ENCODE data around the gene FMNL2.
A peak's percentile ranks its signal among the peaks of the same experiment; 100 is the strongest.

Gene FMNL2

DNA sequence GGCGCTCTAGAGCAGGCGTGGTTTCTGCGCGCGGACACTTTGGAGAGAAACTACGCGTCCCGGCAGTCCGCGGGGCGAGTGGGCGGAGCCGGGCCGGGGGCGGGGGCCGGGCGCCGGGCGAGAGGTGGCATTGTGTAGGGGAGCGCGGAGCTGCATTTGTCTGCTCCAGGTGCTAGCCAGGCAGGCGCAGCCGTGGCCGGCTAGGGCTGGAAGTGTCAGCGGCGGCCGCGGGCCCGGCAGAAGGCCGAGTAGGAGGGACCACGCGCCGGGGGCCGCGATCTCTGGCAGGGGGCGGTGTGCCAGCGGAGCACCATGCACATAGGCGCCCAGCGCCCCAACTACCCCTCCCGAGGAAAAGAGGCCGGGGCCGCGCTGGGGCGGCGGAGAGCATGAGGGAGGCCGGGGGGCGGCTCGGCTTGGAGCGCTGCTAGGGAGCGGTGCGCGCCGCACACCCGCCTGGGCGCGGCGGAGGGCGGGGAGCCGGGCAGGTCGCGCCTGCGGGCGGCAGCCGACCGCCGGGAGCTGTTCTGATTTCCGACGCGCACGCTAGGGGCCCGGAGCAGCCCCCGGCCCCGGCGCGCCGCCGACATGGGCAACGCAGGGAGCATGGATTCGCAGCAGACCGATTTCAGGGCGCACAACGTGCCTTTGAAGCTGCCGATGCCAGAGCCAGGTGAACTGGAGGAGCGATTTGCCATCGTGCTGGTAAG is at the start of gene FMNL2:
Gene FMNL2 (plus strand): TSS at position 159 of the 710 bp plus-strand sequence.
- Histone ChIP-seq H3K9me3 (ENCODE audit: control insufficient read depth in 2 of 2, low read length in 2 of 2) (no peaks in the 10 kb centered on the region), H3K36me3 (ENCODE audit: control insufficient read depth in 2 of 2, insufficient read depth in 2 of 2, low read length in 2 of 2) (no peaks in the 10 kb centered on the region), H3K27ac (ENCODE audit: low read depth in 2 of 2, low read length in 2 of 2) (peak within 1 kb of the TSS; percentile 78 to 81), H3K4me3 (ENCODE audit: low read length in 2 of 2) (peak within 1 kb of the TSS; percentile 76 to 80), H3K9ac (ENCODE audit: low read depth in 1 of 2, low read length in 2 of 2) (peak within 1 kb of the TSS; percentile 60 to 78), H3K27me3 (ENCODE audit: control insufficient read depth in 2 of 2, insufficient read depth in 2 of 2, low read length in 2 of 2) (no peaks in the 10 kb centered on the region), H3K4me1 (ENCODE audit: control insufficient read depth in 2 of 2, insufficient read depth in 2 of 2, low read length in 2 of 2) (peaks cover 7 to 9% of the 10 kb centered on the region in 2 donors)

DNA sequence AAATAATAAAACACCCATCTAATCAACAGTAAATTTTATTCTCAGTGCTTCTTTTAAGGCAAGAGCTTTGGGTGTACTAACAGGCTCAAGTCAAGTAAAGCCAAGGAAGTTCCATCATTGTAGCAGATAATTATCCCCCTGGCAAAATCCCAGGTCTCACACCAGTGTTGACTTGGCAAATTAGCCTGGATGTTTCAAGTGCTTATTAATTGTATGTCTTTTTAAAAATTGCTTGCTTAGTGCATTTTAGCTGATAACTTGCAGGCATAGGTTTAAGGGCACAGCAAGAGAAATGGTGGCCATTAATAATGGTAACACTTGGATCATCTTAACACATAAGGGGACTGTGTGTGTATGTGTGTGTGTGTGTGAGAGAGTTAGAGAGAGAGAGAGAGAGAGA is 42.0 kb upstream of the FMNL2 start:
- H3K9ac ChIP-seq (ENCODE audit: low read depth in 1 of 2, low read length in 2 of 2), result no peak overlapping the region
- no peak overlapping the region for H3K27ac ChIP-seq (ENCODE audit: low read depth in 2 of 2, low read length in 2 of 2)
- no peaks in the 10 kb centered on the region for H3K9me3 ChIP-seq (ENCODE audit: control insufficient read depth in 2 of 2, low read length in 2 of 2)
- no peak overlapping the region for H3K4me3 ChIP-seq (ENCODE audit: low read length in 2 of 2)
- no peaks in the 10 kb centered on the region for H3K36me3 ChIP-seq (ENCODE audit: control insufficient read depth in 2 of 2, insufficient read depth in 2 of 2, low read length in 2 of 2)
- no peaks in the 10 kb centered on the region for H3K4me1 ChIP-seq (ENCODE audit: control insufficient read depth in 2 of 2, insufficient read depth in 2 of 2, low read length in 2 of 2)
- no peaks in the 10 kb centered on the region for H3K27me3 ChIP-seq (ENCODE audit: control insufficient read depth in 2 of 2, insufficient read depth in 2 of 2, low read length in 2 of 2)

DNA sequence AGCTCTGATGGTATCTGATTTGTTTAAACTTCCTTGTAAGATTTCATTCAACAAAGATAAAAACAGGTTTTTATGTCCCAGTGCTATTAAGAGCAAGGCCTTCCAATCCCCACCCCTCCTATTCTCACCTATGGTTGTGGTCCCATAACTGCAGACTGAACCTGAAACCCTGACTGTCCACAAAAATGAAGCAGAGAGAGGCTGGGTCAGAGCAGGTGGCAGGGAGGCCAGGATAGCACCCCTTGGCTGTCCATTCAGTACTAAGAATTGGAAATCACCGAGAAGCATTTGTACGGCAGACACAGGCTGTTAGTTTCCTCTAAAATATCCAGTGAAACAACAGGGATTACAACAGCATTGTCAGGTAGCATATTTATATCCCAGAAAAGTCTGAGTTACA is 37.3 kb upstream of the FMNL2 start:
- no peak overlapping the region for H3K9ac ChIP-seq (ENCODE audit: low read depth in 1 of 2, low read length in 2 of 2)
- H3K27me3 ChIP-seq (ENCODE audit: control insufficient read depth in 2 of 2, insufficient read depth in 2 of 2, low read length in 2 of 2), result no peaks in the 10 kb centered on the region
- no peaks in the 10 kb centered on the region for H3K36me3 ChIP-seq (ENCODE audit: control insufficient read depth in 2 of 2, insufficient read depth in 2 of 2, low read length in 2 of 2)
- H3K4me1 ChIP-seq (ENCODE audit: control insufficient read depth in 2 of 2, insufficient read depth in 2 of 2, low read length in 2 of 2), result no peaks in the 10 kb centered on the region
- no peak overlapping the region for H3K27ac ChIP-seq (ENCODE audit: low read depth in 2 of 2, low read length in 2 of 2)
- H3K9me3 ChIP-seq (ENCODE audit: control insufficient read depth in 2 of 2, low read length in 2 of 2), result no peaks in the 10 kb centered on the region
- H3K4me3 ChIP-seq (ENCODE audit: low read length in 2 of 2), result no peak overlapping the region

DNA sequence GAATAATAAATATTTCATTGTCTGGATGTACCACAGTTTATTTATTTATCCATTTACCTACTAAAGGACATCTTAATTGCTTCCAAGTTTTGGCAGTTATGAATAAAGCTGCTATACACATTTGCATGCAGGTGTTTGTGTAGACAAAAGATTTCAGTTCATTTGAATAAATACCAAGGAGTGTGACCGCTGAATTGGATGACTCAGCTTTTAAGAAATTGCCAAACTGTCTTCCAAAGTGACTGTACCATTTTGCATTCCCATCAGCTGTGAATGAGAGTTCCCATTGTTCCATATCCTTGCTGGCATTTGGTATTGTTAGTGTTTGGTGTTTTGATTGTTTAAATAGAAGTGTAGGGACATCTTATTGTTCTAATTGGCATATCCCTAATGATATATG is 36.2 kb upstream of the FMNL2 start:
- Histone ChIP-seq H3K27me3 (ENCODE audit: control insufficient read depth in 2 of 2, insufficient read depth in 2 of 2, low read length in 2 of 2) (no peaks in the 10 kb centered on the region), H3K4me1 (ENCODE audit: control insufficient read depth in 2 of 2, insufficient read depth in 2 of 2, low read length in 2 of 2) (no peaks in the 10 kb centered on the region), H3K27ac (ENCODE audit: low read depth in 2 of 2, low read length in 2 of 2) (no peak overlapping the region), H3K4me3 (ENCODE audit: low read length in 2 of 2) (no peak overlapping the region), H3K9me3 (ENCODE audit: control insufficient read depth in 2 of 2, low read length in 2 of 2) (no peaks in the 10 kb centered on the region), H3K9ac (ENCODE audit: low read depth in 1 of 2, low read length in 2 of 2) (no peak overlapping the region), H3K36me3 (ENCODE audit: control insufficient read depth in 2 of 2, insufficient read depth in 2 of 2, low read length in 2 of 2) (no peaks in the 10 kb centered on the region)

- Histone ChIP-seq H3K9me3 (ENCODE audit: control insufficient read depth in 2 of 2, low read length in 2 of 2) (no peaks in the 10 kb centered on the region), H3K27me3 (ENCODE audit: control insufficient read depth in 2 of 2, insufficient read depth in 2 of 2, low read length in 2 of 2) (no peaks in the 10 kb centered on the region), H3K4me1 (ENCODE audit: control insufficient read depth in 2 of 2, insufficient read depth in 2 of 2, low read length in 2 of 2) (no peaks in the 10 kb centered on the region), H3K9ac (ENCODE audit: low read depth in 1 of 2, low read length in 2 of 2) (no peak overlapping the region), H3K36me3 (ENCODE audit: control insufficient read depth in 2 of 2, insufficient read depth in 2 of 2, low read length in 2 of 2) (no peaks in the 10 kb centered on the region), H3K4me3 (ENCODE audit: low read length in 2 of 2) (no peak overlapping the region), H3K27ac (ENCODE audit: low read depth in 2 of 2, low read length in 2 of 2) (no peak overlapping the region)
These were observed 33.8 kb upstream of the FMNL2 start for GRCh38 chr2:152301131-152301530.

DNA sequence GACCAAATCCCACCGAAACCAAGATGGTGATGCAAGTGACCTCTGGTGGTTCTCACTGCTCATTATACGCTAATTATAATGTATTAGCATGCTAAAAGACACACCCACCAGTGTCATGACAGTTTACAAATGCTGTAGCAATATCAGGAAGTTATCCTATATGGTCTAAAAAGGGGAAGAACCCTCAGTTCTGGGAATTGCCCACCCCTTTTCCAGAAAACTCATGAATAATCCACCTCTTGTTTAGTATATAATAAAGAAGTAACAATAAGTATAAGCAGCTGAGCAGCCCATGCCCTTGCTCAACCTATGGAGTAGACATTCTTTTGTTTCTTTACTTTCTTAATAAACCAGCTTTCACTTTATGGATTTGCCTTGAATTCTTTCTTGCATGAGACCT is 31.0 kb upstream of the FMNL2 start:
- Histone ChIP-seq H3K36me3 (ENCODE audit: control insufficient read depth in 2 of 2, insufficient read depth in 2 of 2, low read length in 2 of 2) (no peaks in the 10 kb centered on the region), H3K27ac (ENCODE audit: low read depth in 2 of 2, low read length in 2 of 2) (no peak overlapping the region), H3K9ac (ENCODE audit: low read depth in 1 of 2, low read length in 2 of 2) (no peak overlapping the region), H3K4me3 (ENCODE audit: low read length in 2 of 2) (no peak overlapping the region), H3K27me3 (ENCODE audit: control insufficient read depth in 2 of 2, insufficient read depth in 2 of 2, low read length in 2 of 2) (no peaks in the 10 kb centered on the region), H3K9me3 (ENCODE audit: control insufficient read depth in 2 of 2, low read length in 2 of 2) (no peaks in the 10 kb centered on the region), H3K4me1 (ENCODE audit: control insufficient read depth in 2 of 2, insufficient read depth in 2 of 2, low read length in 2 of 2) (no peaks in the 10 kb centered on the region)

DNA sequence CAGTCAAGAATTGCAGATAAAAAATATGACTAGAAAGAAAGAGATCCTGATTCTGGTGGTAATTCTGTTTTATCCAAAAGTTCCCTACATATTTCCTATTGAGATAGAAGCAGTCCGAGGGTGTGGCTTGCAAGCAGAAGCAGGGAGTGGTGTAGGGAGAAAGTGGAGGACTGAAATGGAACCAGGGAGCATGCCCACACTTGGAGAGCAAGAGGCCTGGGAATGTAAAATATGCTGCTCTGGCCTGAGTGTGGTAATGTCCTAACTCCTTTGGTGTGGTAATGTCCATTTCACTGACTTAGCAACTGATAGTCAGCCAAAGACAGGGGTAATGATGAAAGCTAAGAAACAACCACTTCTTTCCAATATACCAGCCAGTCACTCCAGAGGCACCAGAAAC is 30.1 kb upstream of the FMNL2 start:
- no peaks in the 10 kb centered on the region for H3K4me1 ChIP-seq (ENCODE audit: control insufficient read depth in 2 of 2, insufficient read depth in 2 of 2, low read length in 2 of 2)
- H3K9me3 ChIP-seq (ENCODE audit: control insufficient read depth in 2 of 2, low read length in 2 of 2), result no peaks in the 10 kb centered on the region
- H3K27me3 ChIP-seq (ENCODE audit: control insufficient read depth in 2 of 2, insufficient read depth in 2 of 2, low read length in 2 of 2), result no peaks in the 10 kb centered on the region
- no peak overlapping the region for H3K27ac ChIP-seq (ENCODE audit: low read depth in 2 of 2, low read length in 2 of 2)
- no peak overlapping the region for H3K4me3 ChIP-seq (ENCODE audit: low read length in 2 of 2)
- H3K36me3 ChIP-seq (ENCODE audit: control insufficient read depth in 2 of 2, insufficient read depth in 2 of 2, low read length in 2 of 2), result no peaks in the 10 kb centered on the region
- no peak overlapping the region for H3K9ac ChIP-seq (ENCODE audit: low read depth in 1 of 2, low read length in 2 of 2)

DNA sequence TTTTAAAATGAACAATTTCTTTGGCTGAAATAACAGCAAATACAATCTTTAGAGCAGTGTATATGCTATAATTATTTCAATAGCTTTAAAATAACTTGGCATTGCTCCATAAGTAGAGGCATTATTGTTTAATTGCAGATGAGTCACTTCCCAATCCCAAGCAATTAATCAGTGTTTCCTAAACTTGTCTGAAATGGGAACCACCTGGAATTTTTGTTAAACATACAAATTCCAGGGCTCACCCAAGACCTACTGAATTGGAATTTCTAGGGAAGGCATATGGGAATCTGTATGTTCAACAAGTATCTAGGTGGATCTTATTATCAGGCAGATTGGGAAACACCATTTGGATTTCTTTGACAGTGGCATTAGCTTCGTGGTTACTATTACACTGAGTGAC is 27.1 kb upstream of the FMNL2 start:
- H3K27ac ChIP-seq (ENCODE audit: low read depth in 2 of 2, low read length in 2 of 2), result no peak overlapping the region
- no peaks in the 10 kb centered on the region for H3K9me3 ChIP-seq (ENCODE audit: control insufficient read depth in 2 of 2, low read length in 2 of 2)
- H3K27me3 ChIP-seq (ENCODE audit: control insufficient read depth in 2 of 2, insufficient read depth in 2 of 2, low read length in 2 of 2), result no peaks in the 10 kb centered on the region
- H3K4me1 ChIP-seq (ENCODE audit: control insufficient read depth in 2 of 2, insufficient read depth in 2 of 2, low read length in 2 of 2), result no peaks in the 10 kb centered on the region
- no peak overlapping the region for H3K9ac ChIP-seq (ENCODE audit: low read depth in 1 of 2, low read length in 2 of 2)
- no peak overlapping the region for H3K4me3 ChIP-seq (ENCODE audit: low read length in 2 of 2)
- no peaks in the 10 kb centered on the region for H3K36me3 ChIP-seq (ENCODE audit: control insufficient read depth in 2 of 2, insufficient read depth in 2 of 2, low read length in 2 of 2)

DNA sequence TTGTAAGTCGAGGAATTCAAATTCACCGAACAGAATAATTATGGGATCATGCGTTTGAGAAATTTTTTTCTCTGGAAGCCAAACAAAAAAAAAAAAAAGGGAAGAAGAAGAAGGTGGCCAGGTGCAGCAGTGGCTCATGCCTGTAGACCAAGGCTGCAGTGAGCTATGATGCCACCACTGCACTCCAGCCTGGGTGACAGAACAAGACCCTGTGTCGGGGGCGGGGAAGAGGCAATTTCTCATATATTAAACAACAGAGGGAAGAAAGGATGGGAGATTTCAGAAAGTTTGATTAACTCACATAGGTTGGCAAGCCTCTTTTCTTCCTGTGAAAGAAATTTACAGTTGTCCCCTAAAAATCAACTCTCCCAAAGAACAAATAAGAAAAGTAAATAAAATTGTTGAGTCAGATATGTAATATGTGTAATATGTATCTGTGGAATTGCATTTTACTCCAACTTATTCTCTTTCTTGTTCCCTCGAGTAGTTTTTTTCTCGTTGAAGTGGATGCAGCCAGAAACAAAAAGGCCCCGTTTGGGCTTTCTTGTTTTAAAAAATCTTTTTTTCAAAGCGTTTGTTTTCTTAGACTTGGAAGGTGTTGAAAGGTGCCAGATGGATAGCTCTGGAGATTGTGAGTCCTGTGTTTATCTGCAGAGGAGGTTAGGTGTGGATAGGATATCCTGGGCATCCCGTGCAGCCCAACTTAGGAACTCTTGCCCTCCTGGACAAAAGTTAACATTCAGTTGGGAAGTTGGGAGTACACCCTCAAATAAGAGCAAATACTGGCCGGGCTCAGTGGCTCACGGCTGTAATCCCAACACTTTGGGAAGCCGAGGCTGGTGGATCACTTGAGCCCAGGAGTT is 25.4 kb upstream of the FMNL2 start:
- Histone ChIP-seq H3K9me3 (ENCODE audit: control insufficient read depth in 2 of 2, low read length in 2 of 2) (no peaks in the 10 kb centered on the region), H3K4me1 (ENCODE audit: control insufficient read depth in 2 of 2, insufficient read depth in 2 of 2, low read length in 2 of 2) (no peaks in the 10 kb centered on the region), H3K27me3 (ENCODE audit: control insufficient read depth in 2 of 2, insufficient read depth in 2 of 2, low read length in 2 of 2) (no peaks in the 10 kb centered on the region), H3K36me3 (ENCODE audit: control insufficient read depth in 2 of 2, insufficient read depth in 2 of 2, low read length in 2 of 2) (no peaks in the 10 kb centered on the region), H3K4me3 (ENCODE audit: low read length in 2 of 2) (no peak overlapping the region), H3K9ac (ENCODE audit: low read depth in 1 of 2, low read length in 2 of 2) (no peak overlapping the region), H3K27ac (ENCODE audit: low read depth in 2 of 2, low read length in 2 of 2) (no peak overlapping the region)

- H3K27ac ChIP-seq (ENCODE audit: low read depth in 2 of 2, low read length in 2 of 2), result no peak overlapping the region
- no peaks in the 10 kb centered on the region for H3K36me3 ChIP-seq (ENCODE audit: control insufficient read depth in 2 of 2, insufficient read depth in 2 of 2, low read length in 2 of 2)
- H3K4me1 ChIP-seq (ENCODE audit: control insufficient read depth in 2 of 2, insufficient read depth in 2 of 2, low read length in 2 of 2), result no peaks in the 10 kb centered on the region
- no peaks in the 10 kb centered on the region for H3K9me3 ChIP-seq (ENCODE audit: control insufficient read depth in 2 of 2, low read length in 2 of 2)
- H3K27me3 ChIP-seq (ENCODE audit: control insufficient read depth in 2 of 2, insufficient read depth in 2 of 2, low read length in 2 of 2), result peaks cover 0 to 2% of the 10 kb centered on the region in 2 donors
- no peak overlapping the region for H3K9ac ChIP-seq (ENCODE audit: low read depth in 1 of 2, low read length in 2 of 2)
- H3K4me3 ChIP-seq (ENCODE audit: low read length in 2 of 2), result no peak overlapping the region
These were observed 15.0 kb upstream of the FMNL2 start for GRCh38 chr2:152319822-152320570.
